Hepatocyte (in vitro differentiated cells): ENCODE results near the gene CLEC16A.

ENCODE experiments used
- EZH2 ChIP-seq: fragments of 200-600 bp; sonication (generic); IDR thresholded peaks from 2 replicates; pipeline ENCODE4 v1.6.1; 2016; ENCODE audit warnings: antibody characterized with exemption, mild to moderate bottlenecking, borderline replicate concordance
- EZH2phosphoT487 ChIP-seq: fragments of 200-600 bp; sonication (generic); IDR thresholded peaks from one replicate; pipeline ENCODE4 v1.6.1; 2018; ENCODE audit warnings: antibody characterized with exemption, mild to moderate bottlenecking, low read depth, moderate library complexity; ENCODE audit not compliant: unreplicated experiment, severe bottlenecking

DNA sequence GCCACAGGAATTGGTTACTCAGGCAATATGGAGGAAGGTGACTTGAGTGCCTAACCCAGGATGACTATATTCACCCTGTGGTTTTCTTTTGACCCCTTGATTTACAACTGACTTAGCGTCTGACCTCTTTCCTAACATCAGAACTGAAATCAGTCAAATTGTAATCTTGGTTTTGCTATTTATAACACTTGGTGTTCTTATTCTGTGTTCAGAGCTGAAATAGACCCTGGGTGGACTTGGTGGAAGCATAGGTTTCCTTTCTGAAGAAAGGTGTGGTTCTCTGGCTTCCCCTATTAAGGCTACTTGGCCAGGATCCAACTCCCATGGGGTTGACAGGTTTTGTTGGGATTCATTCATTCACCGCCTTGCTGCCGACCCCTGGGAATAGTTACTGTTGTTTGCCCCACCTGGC, 80.8 kb downstream of the CLEC16A start:
- TF ChIP-seq EZH2 (no peak), EZH2phosphoT487 (no peak)
